RWPE2 (cell line): ENCODE results near the gene NUDT22.

Experiments used
- ATAC-seq: fragments of 200-7000 bp; cut with Tn5 transposase; 3 replicates; pipeline ENCODE4 v1.9.1; 2021; ENCODE audit warnings: low read depth
- DNase-seq: peaks from one replicate; pipeline ENCODE4 v3.0.0-alpha.2; 2020; ENCODE audit warnings: low spot score
- H3K27ac ChIP-seq: fragments of 450-650 bp; 2 replicates; pipeline ENCODE4 v1.5.1; 2017; ENCODE audit warnings: mild to moderate bottlenecking; ENCODE audit not compliant: poor library complexity, severe bottlenecking
- H3K27me3 ChIP-seq: fragments of 250-450 bp; sonication (Bioruptor Pico); 2 replicates; pipeline ENCODE4 v1.5.1; 2021; ENCODE audit warnings: mild to moderate bottlenecking, moderate library complexity; ENCODE audit not compliant: insufficient read depth, poor library complexity, severe bottlenecking
- H3K36me3 ChIP-seq: fragments of 250-450 bp; sonication (Bioruptor Pico); 2 replicates; pipeline ENCODE4 v1.5.1; 2020; ENCODE audit warnings: low read depth, mild to moderate bottlenecking, moderate library complexity
- H3K4me1 ChIP-seq: fragments of 250-450 bp; sonication (Bioruptor Pico); 2 replicates; pipeline ENCODE4 v1.5.1; 2021; ENCODE audit warnings: mild to moderate bottlenecking, moderate library complexity; ENCODE audit not compliant: insufficient read depth, poor library complexity, severe bottlenecking
- H3K4me3 ChIP-seq: fragments of 250-450 bp; sonication (Bioruptor Pico); 2 replicates; pipeline ENCODE4 v1.5.1; 2021; ENCODE audit warnings: mild to moderate bottlenecking, moderate library complexity; ENCODE audit not compliant: severe bottlenecking
- H3K9me3 ChIP-seq: fragments of 250-450 bp; sonication (Bioruptor Pico); 2 replicates; pipeline ENCODE4 v1.5.1; 2021; ENCODE audit warnings: mild to moderate bottlenecking, moderate library complexity; ENCODE audit not compliant: severe bottlenecking
- CTCF ChIP-seq: fragments of 450-650 bp; IDR thresholded peaks from one replicate; pipeline ENCODE4 v1.5.1; 2017; ENCODE audit warnings: mild to moderate bottlenecking, moderate library complexity; ENCODE audit not compliant: poor library complexity, severe bottlenecking

The NUDT22 gene

GRCh38 chr11:64269540-64270220, 43.6 kb downstream of the NUDT22 start:
- Histone ChIP-seq H3K4me3 (peak overlapping the region; percentile 38), H3K27ac (peak overlapping the region; percentile 92), H3K4me1 (peaks cover 19% of the 10 kb centered on the region), H3K36me3 (peaks cover 16% of the 10 kb centered on the region), H3K9me3 (no peaks in the 10 kb centered on the region), H3K27me3 (no peaks in the 10 kb centered on the region)
- ATAC-seq, result peak; percentile 77
- TF ChIP-seq CTCF, result no peak
- DNase-seq, result peak; percentile 96

GRCh38 chr11:64275031-64275800, 49.1 kb downstream of the NUDT22 start:
- H3K27ac ChIP-seq, result peak overlapping the region; percentile 86
- H3K4me3 ChIP-seq, result no peak overlapping the region
- peaks cover 21% of the 10 kb centered on the region for H3K36me3 ChIP-seq
- H3K27me3 ChIP-seq, result no peaks in the 10 kb centered on the region
- DNase-seq (no peak), ATAC-seq (no peak)
- peaks cover 18% of the 10 kb centered on the region for H3K4me1 ChIP-seq
- H3K9me3 ChIP-seq, result no peaks in the 10 kb centered on the region
- no peak for TF ChIP-seq CTCF

- DNase-seq (no peak), ATAC-seq (no peak)
- no peaks in the 10 kb centered on the region for H3K9me3 ChIP-seq
- no peak for TF ChIP-seq CTCF
- H3K27me3 ChIP-seq, result no peaks in the 10 kb centered on the region
- H3K27ac ChIP-seq, result peak overlapping the region; percentile 86
- H3K4me1 ChIP-seq, result peaks cover 18% of the 10 kb centered on the region
- H3K4me3 ChIP-seq, result no peak overlapping the region
- H3K36me3 ChIP-seq, result peaks cover 23% of the 10 kb centered on the region
Observed at GRCh38 chr11:64275841-64276240, 49.8 kb downstream of the NUDT22 start.

GRCh38 chr11:64276653-64277431, 50.8 kb downstream of the NUDT22 start:
- H3K9me3 ChIP-seq, result no peaks in the 10 kb centered on the region
- peak; percentile 99 for ATAC-seq
- H3K4me1 ChIP-seq, result peaks cover 17% of the 10 kb centered on the region
- no peak for TF ChIP-seq CTCF
- H3K4me3 ChIP-seq, result no peak overlapping the region
- peaks cover 33% of the 10 kb centered on the region for H3K36me3 ChIP-seq
- DNase-seq, result peak; percentile 97
- H3K27ac ChIP-seq, result peak overlapping the region; percentile 86
- H3K27me3 ChIP-seq, result no peaks in the 10 kb centered on the region
